Measurements from ENCODE around the gene ME3. TPM values are rescaled to one million over a fixed set of nuclear protein-coding genes. Genes with fewer than 3 reads are reported as not detected.

The ME3 gene
- total RNA-seq, 1 experiment from 2014 or later, result 0.30 TPM

GRCh38 chr11:86491027-86491426 is 181.4 kb downstream of the ME3 start:
- Histone ChIP-seq H3K9me2 (ENCODE audit: insufficient read depth) (no peaks in the 10 kb centered on the region), H3K79me2 (ENCODE audit: insufficient read depth, low read length) (no peaks in the 10 kb centered on the region), H3K27ac (ENCODE audit: low read depth, low read length) (no peak overlapping the region), H3K4me3 (replicated peaks in 1 of 2; ENCODE audit: low read depth in 1 of 2, low read length in 2 of 2) (no peak overlapping the region), H3K4me1 (ENCODE audit: control insufficient read depth in 1 of 2, insufficient read depth in 2 of 2, low read length in 2 of 2) (no peaks in the 10 kb centered on the region), H3K9ac (ENCODE audit: low read length) (no peak overlapping the region), H3K27me3 (ENCODE audit: insufficient read depth, low read length) (no peaks in the 10 kb centered on the region), H3K36me3 (ENCODE audit: control insufficient read depth in 1 of 2, insufficient read depth in 2 of 2, low read length in 2 of 2) (no peaks in the 10 kb centered on the region), H4K20me1 (ENCODE audit: insufficient read depth) (no peaks in the 10 kb centered on the region), H3K9me3 (ENCODE audit: control insufficient read depth in 1 of 2, insufficient read depth in 1 of 2, low read depth in 1 of 2, low read length in 2 of 2) (no peaks in the 10 kb centered on the region), H3K4me2 (ENCODE audit: low read length) (no peak overlapping the region), H2AFZ (ENCODE audit: low read depth, low read length, poor library complexity, severe bottlenecking) (no peak overlapping the region)
- ChIA-PET POLR2A (no interaction called here), RAD21 (ENCODE audit: low non-redundant PET in 1 of 2, low total read pairs in 2 of 2, uncharacterized antibody in 2 of 2, unreplicated experiment in 2 of 2) (no interaction called here), CTCF (no interaction called here)
- intact Hi-C loops (cut with micrococcal nuclease), result no loop called here
- DNase-seq (ENCODE audit: low read depth, low spot score) (no peak), ATAC-seq (no peak)
- BruUV-seq (replicated peaks), result no TSS peak
- no peak for TF ChIP-seq EGR1 (IDR thresholded peaks at IDR 0.05; ENCODE audit: low read depth)
- no peak for TF ChIP-seq ZNF274 (IDR thresholded peaks at IDR 0.05; ENCODE audit: low read depth, low read length)
- TF ChIP-seq POLR2A (IDR thresholded peaks at IDR 0.05; ENCODE audit: borderline replicate concordance, extremely low read depth, insufficient read depth, insufficient read length), result no peak
- no peak for TF ChIP-seq POLR2AphosphoS5 (IDR thresholded peaks at IDR 0.05; ENCODE audit: low read depth, low read length)
- TF ChIP-seq REST (IDR thresholded peaks at IDR 0.05; ENCODE audit: low read depth), result no peak
- TF ChIP-seq TCF7L2 (IDR thresholded peaks at IDR 0.05; ENCODE audit: borderline replicate concordance, extremely low read depth, insufficient read depth, insufficient read length), result no peak
- TF ChIP-seq MAX (IDR thresholded peaks at IDR 0.05), result no peak
- TF ChIP-seq EZH2phosphoT487 (IDR thresholded peaks at IDR 0.05; ENCODE audit: borderline replicate concordance), result no peak
- no peak for TF ChIP-seq SIN3A (IDR thresholded peaks at IDR 0.05; ENCODE audit: low read depth)
- TF ChIP-seq FOSL1 (IDR thresholded peaks at IDR 0.05; ENCODE audit: low read depth), result no peak
- TF ChIP-seq CBX3 (IDR thresholded peaks at IDR 0.05; ENCODE audit: low read depth), result no peak
- no peak for TF ChIP-seq CTCF (IDR thresholded peaks at IDR 0.05 in 2 of 3, conservative IDR thresholded peaks at IDR 0.05 in 1 of 3; ENCODE audit: borderline replicate concordance in 1 of 3, insufficient read depth in 1 of 3, low read depth in 2 of 3, low read length in 2 of 3)
- no peak for TF ChIP-seq ELF1 (IDR thresholded peaks at IDR 0.05; ENCODE audit: borderline replicate concordance, low read depth)
- no peak for TF ChIP-seq ZFX (IDR thresholded peaks at IDR 0.05)

Measured in HCT116 (cell line).